ENCODE measurements around the gene RIC8B. TPM values are rescaled to one million over a fixed set of nuclear protein-coding genes. Genes with fewer than 3 reads are reported as not detected.

Gene RIC8B
- total RNA-seq, 4 donors from 2014 or later, result 10.5 to 19.5 (median 16.6) TPM

- TF ChIP-seq POLR2AphosphoS5 (IDR thresholded peaks at IDR 0.05) (no peak), CTCF (IDR thresholded peaks at IDR 0.05) (no peak), POLR2A (IDR thresholded peaks at IDR 0.05) (no peak), EP300 (IDR thresholded peaks at IDR 0.05; ENCODE audit: low read depth) (no peak)
- H3K27me3 ChIP-seq, result no peaks in the 10 kb centered on the region
- no peaks in the 10 kb centered on the region for H3K9me3 ChIP-seq
- no peak overlapping the region for H3K4me3 ChIP-seq
- in situ Hi-C loops (cut with MboI; ENCODE audit: low pct_ligation_motif_present in 1 of 4, low pct_unique_long_range_greater_than_20kb in 1 of 4, low sequenced_read_pairs in 3 of 4) (no loop called here), intact Hi-C loops (cut with DNase I; ENCODE audit: low total_unique reads) (no loop called here)
- 81 to 87% methylated on average over 4 to 8 of the region's 8 CpGs for WGBS, 2 donors (ENCODE audit: low coverage in 1 of 2)
- no peaks in the 10 kb centered on the region for H3K36me3 ChIP-seq
- H3K27ac ChIP-seq, result no peak overlapping the region
- peaks cover 0 to 18% (median 13%) of the 10 kb centered on the region in 4 donors for H3K4me1 ChIP-seq
- DNase-seq, result no peak
Observed at GRCh38 chr12:106893451-106893850, 119.0 kb downstream of the RIC8B start.

DNA sequence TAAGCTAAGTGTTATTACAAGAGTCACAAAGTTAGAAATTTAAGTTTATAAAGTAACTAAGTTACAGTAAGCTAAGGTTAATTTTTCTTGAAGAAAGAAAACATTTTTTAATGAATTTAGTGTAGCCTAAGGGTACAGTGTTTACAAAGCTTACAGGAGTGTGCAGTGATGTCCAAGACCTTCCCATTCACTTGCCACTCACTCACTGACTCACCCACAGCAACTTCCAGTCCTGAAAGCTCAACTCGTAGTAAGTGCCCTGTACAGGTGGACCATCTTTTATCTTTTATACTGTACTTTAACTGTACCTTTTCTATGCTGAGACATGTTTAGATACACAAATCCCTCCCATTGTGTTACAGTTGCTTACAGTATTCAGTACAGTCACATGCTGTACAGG is 120.3 kb downstream of the RIC8B start:
- Histone ChIP-seq H3K4me1 (peaks cover 0 to 22% (median 15%) of the 10 kb centered on the region in 4 donors), H3K27me3 (no peaks in the 10 kb centered on the region), H3K9me3 (no peaks in the 10 kb centered on the region), H3K27ac (no peak overlapping the region), H3K4me3 (no peak overlapping the region), H3K36me3 (no peaks in the 10 kb centered on the region)
- no peak for TF ChIP-seq POLR2AphosphoS5 (IDR thresholded peaks at IDR 0.05)
- TF ChIP-seq EP300 (IDR thresholded peaks at IDR 0.05; ENCODE audit: low read depth), result no peak
- no peak for TF ChIP-seq POLR2A (IDR thresholded peaks at IDR 0.05)
- TF ChIP-seq CTCF (IDR thresholded peaks at IDR 0.05), result no peak
- WGBS, 2 donors (ENCODE audit: low coverage in 1 of 2), result 48% methylated on average over 1 of the region's 1 CpG; no CpG with 5 or more reads in 1 of the 2 donors
- intact Hi-C loops (cut with DNase I; ENCODE audit: low total_unique reads) (no loop called here), in situ Hi-C loops (cut with MboI; ENCODE audit: low pct_ligation_motif_present in 1 of 4, low pct_unique_long_range_greater_than_20kb in 1 of 4, low sequenced_read_pairs in 3 of 4) (no loop called here)
- no peak for DNase-seq

DNA sequence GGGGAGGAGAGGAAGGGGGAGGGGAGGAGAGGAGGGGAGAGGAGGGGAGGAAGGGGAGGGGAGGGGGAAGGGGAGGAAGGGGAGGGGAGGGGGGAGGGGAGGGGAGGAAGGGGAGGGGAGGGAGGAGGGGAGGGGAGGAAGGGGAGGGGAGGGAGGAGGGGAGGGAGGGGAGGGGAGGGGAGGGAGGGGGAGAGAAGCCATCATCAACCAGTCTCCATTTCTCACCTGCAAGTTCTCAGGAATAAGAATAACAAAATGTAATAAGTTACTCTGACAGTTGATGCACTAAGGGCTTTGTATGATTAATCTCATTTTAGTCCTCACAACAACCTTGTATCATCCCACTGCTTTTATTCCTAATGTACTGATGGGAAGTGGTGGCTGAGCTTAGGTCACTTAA is 122.1 kb downstream of the RIC8B start:
- intact Hi-C loops (cut with DNase I; ENCODE audit: low total_unique reads) (no loop called here), in situ Hi-C loops (cut with MboI; ENCODE audit: low pct_ligation_motif_present in 1 of 4, low pct_unique_long_range_greater_than_20kb in 1 of 4, low sequenced_read_pairs in 3 of 4) (no loop called here)
- TF ChIP-seq POLR2AphosphoS5 (IDR thresholded peaks at IDR 0.05), result no peak
- TF ChIP-seq CTCF (IDR thresholded peaks at IDR 0.05), result no peak
- no peak for TF ChIP-seq EP300 (IDR thresholded peaks at IDR 0.05; ENCODE audit: low read depth)
- no peak for TF ChIP-seq POLR2A (IDR thresholded peaks at IDR 0.05)
- Histone ChIP-seq H3K36me3 (no peaks in the 10 kb centered on the region), H3K9me3 (no peaks in the 10 kb centered on the region), H3K4me3 (no peak overlapping the region), H3K27me3 (no peaks in the 10 kb centered on the region), H3K4me1 (peaks cover 0 to 20% (median 13%) of the 10 kb centered on the region in 4 donors), H3K27ac (no peak overlapping the region)
- no peak for DNase-seq

DNA sequence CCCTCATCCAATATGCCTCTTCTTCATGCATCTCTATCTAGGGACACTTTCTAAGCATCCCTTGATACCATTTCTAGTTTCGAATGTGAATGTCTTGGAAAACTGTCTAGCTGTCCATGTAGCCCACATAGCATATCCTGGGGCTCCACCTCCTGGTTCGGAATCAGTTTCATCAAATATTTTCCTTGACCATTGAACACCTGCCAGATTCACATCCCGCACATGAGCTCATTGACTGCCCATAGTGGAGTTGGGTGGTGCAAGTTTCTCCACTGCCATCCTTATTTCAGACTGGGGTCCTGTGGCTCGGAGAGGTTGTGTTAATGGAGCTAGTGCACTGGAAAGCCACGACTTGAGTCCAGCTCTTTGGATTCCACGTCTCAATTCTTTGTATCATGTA is 122.6 kb downstream of the RIC8B start:
- Histone ChIP-seq H3K27ac (no peak overlapping the region), H3K4me3 (no peak overlapping the region), H3K36me3 (no peaks in the 10 kb centered on the region), H3K9me3 (no peaks in the 10 kb centered on the region), H3K4me1 (peaks cover 0 to 15% (median 10%) of the 10 kb centered on the region in 4 donors), H3K27me3 (no peaks in the 10 kb centered on the region)
- WGBS, 2 donors (ENCODE audit: low coverage in 1 of 2), result 90% methylated on average over 6 of the region's 6 CpGs; no CpG with 5 or more reads in 1 of the 2 donors
- intact Hi-C loops (cut with DNase I; ENCODE audit: low total_unique reads), result no loop called here
- DNase-seq, result no peak
- no peak for TF ChIP-seq CTCF (IDR thresholded peaks at IDR 0.05)
- in situ Hi-C loops (cut with MboI; ENCODE audit: low pct_ligation_motif_present in 1 of 4, low pct_unique_long_range_greater_than_20kb in 1 of 4, low sequenced_read_pairs in 3 of 4), result no loop called here

Measured in transverse colon (tissue), 4 donors.